HUES6 (cell line): ENCODE results near the gene CCDC77.
A peak's percentile ranks its signal among the peaks of the same experiment; 100 is the strongest.

ENCODE experiments used
- H3K27ac ChIP-seq: 2 replicates; pipeline ENCODE4 v1.7.0; 2013; ENCODE audit warnings: low read depth, mild to moderate bottlenecking, low read length, inconsistent platforms
- H3K27me3 ChIP-seq: 2 replicates; pipeline ENCODE4 v1.6.1; 2013; ENCODE audit warnings: low read length; ENCODE audit not compliant: control insufficient read depth, insufficient read depth
- H3K36me3 ChIP-seq: 2 replicates; pipeline ENCODE4 v1.6.1; 2013; ENCODE audit warnings: low read length; ENCODE audit not compliant: control insufficient read depth, insufficient read depth
- H3K4me1 ChIP-seq: 2 replicates; pipeline ENCODE4 v1.6.1; 2013; ENCODE audit warnings: low read length; ENCODE audit not compliant: control insufficient read depth, insufficient read depth
- H3K4me3 ChIP-seq: 2 replicates; pipeline ENCODE4 v1.5.1; 2013; ENCODE audit warnings: low read depth, low read length
- H3K9ac ChIP-seq: one replicate; pipeline ENCODE4 v1.6.1; 2013; ENCODE audit warnings: mild to moderate bottlenecking, low read length
- H3K9me3 ChIP-seq: 2 replicates; pipeline ENCODE4 v1.6.1; 2013; ENCODE audit warnings: low read depth, low read length; ENCODE audit not compliant: control insufficient read depth, insufficient read depth

The CCDC77 gene

DNA sequence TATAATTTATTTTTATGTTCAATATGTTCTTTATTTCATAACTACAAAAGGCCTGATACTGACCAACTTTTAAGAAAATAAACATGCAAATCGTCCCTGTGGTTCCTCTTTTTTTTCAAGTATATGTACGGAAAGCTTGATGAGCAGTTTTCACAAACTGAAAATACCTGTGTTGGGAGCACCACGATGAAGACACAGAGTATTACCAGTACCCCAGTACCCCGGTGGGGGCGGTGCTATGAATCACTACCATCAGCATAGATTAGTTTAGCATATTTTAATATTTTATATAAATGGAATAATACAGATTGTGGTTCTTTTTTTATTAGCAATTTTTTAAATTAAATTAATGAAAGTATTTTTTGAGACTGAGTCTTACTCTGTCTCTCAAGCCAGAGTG is 65.3 kb downstream of the CCDC77 start:
- Histone ChIP-seq H3K4me1 (peaks cover 16% of the 10 kb centered on the region), H3K27me3 (peaks cover under 1% of the 10 kb centered on the region; the same call in 1 of the 2 replicates), H3K36me3 (no peaks in the 10 kb centered on the region), H3K27ac (no peak overlapping the region), H3K9me3 (no peaks in the 10 kb centered on the region), H3K4me3 (no peak overlapping the region), H3K9ac (no peak overlapping the region)

DNA sequence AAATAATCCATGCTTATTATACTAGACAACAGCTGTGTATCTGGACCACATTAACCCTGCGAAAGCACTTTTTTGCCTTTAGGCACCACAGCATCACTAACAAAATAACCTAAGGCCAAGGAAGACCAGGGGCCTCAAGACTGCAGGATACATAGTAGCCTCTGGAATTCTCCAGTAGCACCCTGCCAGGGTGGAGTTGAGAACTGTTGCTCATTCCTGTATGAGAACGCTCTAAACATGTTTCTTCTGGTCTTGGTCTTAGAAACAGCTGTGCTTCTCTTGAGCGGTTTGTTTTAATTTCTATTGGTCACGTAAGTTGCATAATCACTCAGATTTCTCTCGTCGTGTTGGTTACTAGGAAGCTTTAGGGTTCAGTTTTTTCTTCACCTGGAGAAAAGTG is 66.1 kb downstream of the CCDC77 start:
- H3K27me3 ChIP-seq = no peaks in the 10 kb centered on the region
- no peaks in the 10 kb centered on the region for H3K9me3 ChIP-seq
- H3K4me3 ChIP-seq = no peak overlapping the region
- H3K4me1 ChIP-seq = peaks cover 16% of the 10 kb centered on the region
- no peaks in the 10 kb centered on the region for H3K36me3 ChIP-seq
- no peak overlapping the region for H3K9ac ChIP-seq
- no peak overlapping the region for H3K27ac ChIP-seq

DNA sequence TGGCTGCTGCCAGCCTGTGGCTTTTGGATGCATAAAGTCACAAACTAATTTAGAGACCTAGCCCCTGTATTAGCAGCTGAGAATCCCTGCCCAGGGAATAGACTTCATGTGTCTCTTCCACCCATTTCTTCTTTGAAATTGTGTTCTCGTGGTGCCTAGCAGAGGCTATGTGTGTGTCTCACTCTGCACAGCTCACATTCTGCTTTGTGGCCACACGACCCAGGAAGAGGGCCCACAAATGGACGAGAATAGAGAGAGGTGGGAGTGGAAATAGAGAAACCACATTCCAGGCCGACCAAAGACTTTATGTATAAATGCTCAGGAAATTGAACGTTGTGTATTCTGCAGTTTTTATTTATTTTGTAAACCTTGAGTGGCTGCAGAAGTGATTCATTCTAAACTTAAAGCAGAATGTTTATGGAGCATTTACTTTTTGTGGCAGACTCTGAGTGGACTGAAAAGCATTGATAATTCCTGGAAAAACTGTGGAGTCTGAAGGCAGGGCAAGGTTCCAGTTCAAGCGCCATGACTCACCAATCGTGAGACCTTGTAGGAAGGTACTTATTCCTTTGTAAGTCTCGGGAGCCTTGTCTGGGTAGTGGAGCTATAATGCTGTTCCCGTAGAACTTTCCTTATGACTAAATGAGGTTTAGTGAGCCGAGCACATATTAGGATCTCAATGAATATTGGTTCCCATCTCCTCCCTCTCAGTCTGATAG is 67.4 kb downstream of the CCDC77 start:
- peaks cover 11% of the 10 kb centered on the region; the same call in 1 of the 2 replicates for H3K4me1 ChIP-seq
- no peak overlapping the region for H3K4me3 ChIP-seq
- no peaks in the 10 kb centered on the region for H3K36me3 ChIP-seq
- H3K27ac ChIP-seq = no peak overlapping the region
- no peak overlapping the region for H3K9ac ChIP-seq
- H3K9me3 ChIP-seq = no peaks in the 10 kb centered on the region
- no peaks in the 10 kb centered on the region for H3K27me3 ChIP-seq

DNA sequence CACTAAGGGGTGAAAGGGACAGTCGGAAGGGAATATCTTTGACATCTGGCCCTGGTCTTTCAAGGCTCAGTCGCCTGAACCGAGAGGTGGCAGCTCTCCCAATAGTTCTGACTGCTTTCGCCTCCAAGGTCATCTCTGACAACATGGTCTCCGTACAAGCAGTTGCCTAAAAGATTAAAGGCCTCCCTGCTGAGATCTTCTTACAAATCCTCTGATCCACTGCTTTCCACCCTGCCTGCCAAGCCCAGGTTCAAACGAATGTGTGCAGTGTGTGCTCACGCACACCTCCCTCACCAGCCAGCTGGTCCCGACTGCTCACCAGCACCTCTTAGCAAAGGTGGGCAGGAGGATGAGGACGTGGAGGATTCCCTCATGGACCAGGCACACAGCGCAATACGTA is 68.7 kb downstream of the CCDC77 start:
- Histone ChIP-seq H3K9me3 (no peaks in the 10 kb centered on the region), H3K27ac (no peak overlapping the region), H3K4me1 (peaks cover 19% of the 10 kb centered on the region; the same call in 1 of the 2 replicates), H3K36me3 (no peaks in the 10 kb centered on the region), H3K4me3 (no peak overlapping the region), H3K27me3 (no peaks in the 10 kb centered on the region), H3K9ac (no peak overlapping the region)

DNA sequence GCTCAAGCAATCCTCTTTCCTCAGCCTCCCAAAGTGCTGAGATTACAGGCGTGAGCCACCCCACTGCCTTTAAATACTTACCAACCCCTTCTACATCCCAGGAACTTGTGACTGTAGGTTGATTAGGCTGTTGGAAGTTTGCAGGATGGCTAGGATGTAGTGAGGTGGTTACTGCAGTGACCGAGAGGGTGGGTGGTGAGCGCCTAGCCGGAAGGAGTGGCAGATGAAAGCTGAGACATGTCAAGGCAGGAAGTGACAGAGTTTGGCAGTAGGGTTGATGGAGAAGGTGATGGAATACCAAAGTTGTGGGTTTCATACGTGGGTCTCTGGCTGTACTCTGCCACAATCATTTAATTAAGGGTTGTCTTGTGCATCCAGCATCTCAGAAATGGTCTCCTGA is 71.8 kb downstream of the CCDC77 start:
- H3K9me3 ChIP-seq = no peaks in the 10 kb centered on the region
- H3K36me3 ChIP-seq = no peaks in the 10 kb centered on the region
- H3K4me3 ChIP-seq = no peak overlapping the region

DNA sequence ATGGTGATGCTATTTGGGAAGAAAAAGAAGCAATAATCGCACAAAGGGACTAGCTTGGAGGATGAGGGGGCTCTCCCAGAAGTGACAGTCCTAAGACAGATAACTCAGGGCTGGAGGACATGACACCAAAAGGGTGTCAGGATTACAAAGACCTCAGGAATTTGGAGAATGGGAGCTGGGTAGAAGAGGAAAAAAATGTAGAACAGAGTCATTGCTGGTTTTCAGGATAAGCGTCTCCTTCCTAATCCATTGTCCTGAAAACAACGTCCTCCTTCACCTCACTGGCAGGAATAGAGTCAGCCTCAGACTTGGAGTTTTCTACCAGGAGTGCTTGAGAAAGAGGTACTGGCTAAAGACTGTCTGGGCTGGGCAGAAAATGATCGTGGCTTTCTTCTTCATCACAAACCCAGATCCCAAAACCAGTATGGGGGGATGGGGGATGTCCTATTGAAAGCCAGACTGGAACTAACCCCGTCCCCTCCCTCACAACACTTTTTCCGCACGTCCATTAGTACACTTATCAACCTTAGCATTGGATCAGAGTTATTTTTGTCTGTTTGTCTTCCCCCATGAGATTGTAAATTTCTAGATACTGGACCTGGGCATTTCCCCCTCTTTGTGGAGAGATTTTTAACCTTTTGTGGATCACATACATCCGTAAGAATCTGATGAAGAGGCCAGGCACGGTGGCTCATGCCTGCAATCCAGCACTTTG is 72.6 kb downstream of the CCDC77 start:
- Histone ChIP-seq H3K36me3 (no peaks in the 10 kb centered on the region), H3K27ac (no peak overlapping the region), H3K27me3 (no peaks in the 10 kb centered on the region), H3K9me3 (no peaks in the 10 kb centered on the region), H3K4me1 (peaks cover 26% of the 10 kb centered on the region; the same call in 1 of the 2 replicates), H3K4me3 (no peak overlapping the region), H3K9ac (peak overlapping the region; percentile 5)

More for the DNA sequence above, 71.8 kb downstream of the CCDC77 start:
- Histone ChIP-seq H3K27me3 (no peaks in the 10 kb centered on the region), H3K4me1 (peaks cover 26% of the 10 kb centered on the region; the same call in 1 of the 2 replicates), H3K27ac (no peak overlapping the region), H3K9ac (no peak overlapping the region)

DNA sequence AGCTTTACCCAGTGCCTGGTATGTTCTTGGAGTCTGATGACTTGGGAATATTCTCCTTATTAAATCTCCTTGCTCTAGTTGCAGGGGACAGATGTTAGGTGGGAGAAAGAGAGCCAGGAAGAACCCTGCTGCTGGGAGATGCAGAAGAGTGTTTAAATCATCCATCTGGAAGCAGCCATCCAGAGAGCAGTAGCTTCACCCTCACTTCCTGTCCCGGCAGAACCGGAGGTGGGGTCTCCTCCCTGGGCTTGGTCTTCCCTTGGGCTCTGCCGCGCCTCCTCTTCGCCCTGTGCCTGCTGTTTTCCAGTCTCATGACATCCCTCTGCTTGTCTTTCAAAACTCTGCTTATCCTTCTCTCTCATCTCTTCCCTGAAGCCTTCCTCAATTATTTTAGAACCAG is 73.8 kb downstream of the CCDC77 start:
- no peak overlapping the region for H3K4me3 ChIP-seq
- no peaks in the 10 kb centered on the region for H3K27me3 ChIP-seq
- no peak overlapping the region for H3K27ac ChIP-seq
- H3K36me3 ChIP-seq = no peaks in the 10 kb centered on the region
- H3K4me1 ChIP-seq = peaks cover 23% of the 10 kb centered on the region; the same call in 1 of the 2 replicates
- no peaks in the 10 kb centered on the region for H3K9me3 ChIP-seq
- no peak overlapping the region for H3K9ac ChIP-seq

DNA sequence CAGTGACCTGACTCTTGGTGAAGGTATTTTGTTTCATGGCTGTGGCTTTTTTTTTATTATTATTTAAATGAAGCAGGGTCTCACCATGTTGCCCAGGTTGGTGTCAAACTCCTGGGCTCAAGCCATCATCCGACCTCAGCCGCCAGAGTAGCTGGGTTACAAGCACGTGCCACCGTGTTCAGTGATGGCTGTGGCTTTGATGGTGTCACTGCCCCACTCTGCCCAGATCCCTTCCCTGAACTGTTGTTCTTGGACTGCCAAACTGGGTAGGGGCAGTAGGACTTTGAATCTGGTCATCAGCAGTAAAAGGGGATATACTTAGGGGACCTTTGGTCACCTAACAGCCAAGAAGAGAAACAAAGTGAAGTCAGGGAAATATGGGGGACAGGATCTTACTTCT is 77.7 kb downstream of the CCDC77 start:
- no peak overlapping the region for H3K27ac ChIP-seq
- peaks cover 28% of the 10 kb centered on the region; the same call in 1 of the 2 replicates for H3K4me1 ChIP-seq
- H3K36me3 ChIP-seq = no peaks in the 10 kb centered on the region
- H3K27me3 ChIP-seq = no peaks in the 10 kb centered on the region
- no peaks in the 10 kb centered on the region for H3K9me3 ChIP-seq
- no peak overlapping the region for H3K9ac ChIP-seq
- H3K4me3 ChIP-seq = no peak overlapping the region

DNA sequence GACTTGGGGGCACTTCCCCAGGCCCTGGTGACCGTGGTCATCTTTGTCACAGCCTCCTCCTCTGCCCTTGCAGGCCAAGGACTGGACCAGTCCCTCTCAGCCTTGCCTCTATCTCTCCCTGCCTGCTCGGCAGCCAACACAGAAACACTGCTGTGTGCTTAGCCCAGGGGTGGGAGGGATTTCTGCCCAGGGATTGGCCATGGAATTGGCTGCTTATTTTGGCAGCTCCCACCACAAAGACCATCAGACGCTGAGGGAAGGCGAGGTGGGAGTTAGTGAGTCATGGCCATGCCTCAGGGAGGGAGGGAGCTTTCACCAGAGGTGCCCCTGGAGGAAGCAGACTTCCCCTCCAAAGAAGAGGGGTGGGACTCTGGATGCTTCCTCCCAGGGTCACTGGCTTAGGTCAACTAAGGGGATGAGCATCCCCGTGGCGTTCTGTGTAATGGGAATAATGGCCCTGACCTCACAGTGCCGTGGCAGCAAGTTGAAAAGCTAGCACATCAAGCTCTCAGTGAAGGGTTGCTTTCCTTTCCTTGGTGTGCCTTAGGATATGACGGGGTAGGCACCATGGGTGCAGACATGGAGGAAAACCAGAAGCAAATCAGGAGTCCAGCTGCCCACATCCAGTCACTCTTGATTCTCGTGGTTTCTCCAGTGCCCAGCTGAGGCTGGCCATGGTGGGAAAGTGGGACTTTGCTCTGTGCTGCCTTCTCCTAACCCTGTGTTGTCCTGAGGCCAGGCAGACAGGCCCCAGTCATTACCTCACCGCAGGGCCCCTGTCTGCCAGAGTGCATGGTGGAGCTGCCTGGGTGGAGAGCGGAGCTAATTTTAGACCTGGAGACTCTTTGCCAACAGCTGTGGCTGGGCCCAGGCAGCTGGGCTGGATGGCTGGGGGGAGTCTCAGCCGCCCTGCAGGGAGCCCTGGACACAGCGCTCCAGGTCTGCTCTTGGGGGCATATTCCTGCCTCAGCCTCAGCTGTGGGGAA is 79.7 kb downstream of the CCDC77 start:
- no peaks in the 10 kb centered on the region for H3K9me3 ChIP-seq
- no peak overlapping the region for H3K27ac ChIP-seq
- peaks cover 16% of the 10 kb centered on the region; the same call in 1 of the 2 replicates for H3K4me1 ChIP-seq
- H3K27me3 ChIP-seq = no peaks in the 10 kb centered on the region
- no peak overlapping the region for H3K9ac ChIP-seq
- H3K36me3 ChIP-seq = no peaks in the 10 kb centered on the region
- H3K4me3 ChIP-seq = no peak overlapping the region

DNA sequence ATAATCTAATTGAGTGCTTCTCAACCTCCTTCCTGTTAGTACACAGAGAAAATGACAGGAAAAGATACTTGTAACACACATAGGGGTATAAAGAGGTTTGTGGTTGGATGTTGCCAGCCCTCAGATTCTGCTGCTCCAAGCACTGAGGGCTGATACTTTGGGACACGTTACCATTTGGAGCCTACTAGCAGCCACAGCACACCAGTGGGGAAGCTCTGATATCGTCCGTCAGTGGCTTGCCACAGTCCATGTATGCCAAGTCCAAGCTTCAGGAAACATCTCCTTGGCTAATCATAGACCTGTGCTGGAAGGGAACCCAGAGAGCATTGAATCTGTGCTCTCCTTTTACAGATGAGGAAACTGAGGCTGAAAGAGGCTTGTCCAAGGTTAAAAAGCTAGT is 80.6 kb downstream of the CCDC77 start:
- Histone ChIP-seq H3K27me3 (no peaks in the 10 kb centered on the region), H3K9me3 (no peaks in the 10 kb centered on the region), H3K27ac (no peak overlapping the region), H3K36me3 (no peaks in the 10 kb centered on the region), H3K4me3 (no peak overlapping the region), H3K4me1 (peaks cover 16% of the 10 kb centered on the region; the same call in 1 of the 2 replicates), H3K9ac (no peak overlapping the region)
